CD4-positive, alpha-beta T cell treated with Interleukin-1 beta for 1 hour (primary cell): ENCODE measurements around the gene PIH1D1.

Experiments
- DNase-seq, 2 donors: peaks; one replicate each; pipeline ENCODE4 v3.0.0-alpha.2; 2020 to 2022

Gene PIH1D1

DNA sequence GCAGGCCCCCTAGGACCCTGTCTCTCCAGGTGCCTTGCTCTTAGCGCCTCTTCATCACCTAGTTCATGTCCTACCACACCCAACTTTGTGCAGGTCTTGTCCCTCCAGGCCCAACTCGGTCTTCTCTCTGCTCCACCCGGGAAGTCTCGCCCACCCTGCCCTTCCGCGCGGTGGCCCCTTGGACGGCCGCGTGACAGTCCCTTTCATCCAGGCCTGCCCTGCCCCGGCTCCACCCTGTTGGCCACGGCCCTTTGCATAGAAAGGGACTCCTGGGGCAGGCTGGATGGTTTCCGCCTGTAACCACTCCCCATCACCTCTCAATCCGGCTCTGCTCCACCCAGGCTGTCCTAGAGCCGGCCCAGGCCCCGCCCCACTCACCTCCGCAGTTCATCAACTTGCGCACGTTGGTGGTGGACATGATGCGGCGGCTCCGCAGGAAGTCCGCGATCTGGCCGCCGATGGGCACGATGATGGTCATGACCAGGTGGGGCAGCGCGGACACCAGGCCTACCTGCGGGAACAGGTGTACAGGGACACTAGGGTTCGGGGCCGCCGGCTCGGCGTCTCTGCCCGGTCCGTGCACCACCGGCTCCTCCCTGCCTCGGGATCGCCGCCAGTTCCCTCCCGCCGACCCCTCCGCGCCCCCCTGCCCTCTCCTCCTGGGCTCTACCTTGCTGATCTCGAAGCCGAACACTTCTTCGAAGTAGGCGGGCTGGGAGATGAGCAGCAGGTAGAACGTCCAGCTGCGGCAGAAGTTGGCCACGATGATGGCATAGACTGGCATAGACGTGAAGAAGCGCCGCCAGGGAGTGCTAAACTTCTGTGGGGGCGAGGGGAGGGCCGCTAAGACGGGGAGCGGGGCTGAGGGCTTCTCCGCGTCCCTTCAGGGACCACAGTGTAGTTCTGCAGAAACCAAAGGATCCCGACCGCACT, 19.2 kb downstream of the PIH1D1 start:
- DNase-seq: peak in 1 of 2 donors; percentile 43

DNA sequence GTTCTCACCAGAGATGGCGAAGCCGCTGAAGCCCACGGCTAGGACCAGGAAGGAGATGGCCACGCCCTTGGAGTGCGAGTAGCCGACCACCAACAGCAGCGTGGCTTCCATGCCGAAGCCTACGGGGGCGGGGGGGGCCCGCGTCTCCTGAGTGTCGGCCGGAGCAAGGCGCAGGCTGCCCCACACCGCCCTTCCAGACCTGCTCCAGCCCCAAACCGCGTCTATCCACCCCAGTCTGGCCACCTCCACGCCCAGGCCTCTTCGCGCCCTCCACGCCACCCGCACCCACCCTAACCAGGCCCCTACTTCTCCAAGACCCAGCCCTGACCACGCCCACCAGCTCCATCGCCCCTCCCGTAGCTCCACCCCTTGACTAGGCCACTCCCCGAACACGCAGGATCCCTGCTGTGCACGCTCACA, 20.3 kb downstream of the PIH1D1 start:
- peak; percentile 29 to 37 for DNase-seq

DNA sequence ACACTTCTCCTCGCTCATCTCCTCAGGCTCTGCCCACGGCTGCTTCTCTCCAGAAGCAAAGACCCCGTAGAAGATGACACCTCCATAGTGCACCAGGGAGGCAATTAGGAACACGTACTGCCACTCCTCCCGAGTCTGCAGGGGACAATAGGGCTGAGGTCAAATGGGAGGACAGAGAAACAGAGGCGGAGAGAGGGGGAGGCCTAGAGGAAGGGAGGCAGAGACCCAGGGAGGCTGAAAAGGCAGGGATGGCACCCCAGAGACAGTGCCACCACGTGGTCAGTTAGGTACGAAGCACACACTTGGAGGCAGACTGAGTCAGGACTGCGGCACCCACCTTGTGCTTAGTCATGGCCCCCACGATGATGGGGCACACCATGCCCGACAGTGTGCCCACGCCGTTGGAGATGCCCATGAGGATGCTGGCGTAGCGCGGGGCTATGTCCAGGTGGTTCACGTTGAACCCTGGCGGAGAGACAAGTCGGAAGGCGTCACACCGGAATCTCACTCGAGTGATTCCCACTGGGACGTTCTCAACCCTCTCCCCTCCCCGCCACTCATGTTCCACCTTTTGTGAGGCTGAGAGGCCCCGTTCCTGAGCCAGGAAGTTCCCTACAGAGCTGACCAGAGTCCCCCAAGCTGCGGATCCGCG, 20.8 kb downstream of the PIH1D1 start:
- no peak for DNase-seq

DNA sequence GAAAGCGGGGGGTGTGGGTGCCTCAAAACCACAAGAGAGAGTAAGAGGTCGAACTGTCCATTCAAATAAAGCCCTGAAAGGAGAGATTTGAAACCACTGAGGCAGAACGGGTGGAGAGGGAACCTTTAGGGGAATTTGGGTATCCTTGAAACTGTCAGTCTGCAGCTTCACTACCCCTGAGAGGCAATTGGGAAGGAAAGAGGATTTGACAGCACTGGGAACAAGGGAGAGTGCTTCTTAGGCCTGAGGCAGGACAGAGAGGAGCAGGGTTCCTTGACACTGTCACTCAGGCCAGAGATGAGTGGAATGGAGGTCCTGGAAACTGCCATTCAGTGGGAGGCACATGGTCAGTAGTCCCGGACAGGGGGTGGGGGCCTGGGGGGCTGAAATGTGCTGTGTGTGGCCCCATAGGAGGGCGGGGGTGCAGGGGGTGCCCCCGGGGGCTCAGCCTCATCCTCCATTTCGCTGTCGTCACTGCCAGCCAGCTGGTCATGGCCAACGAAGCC, 21.4 kb downstream of the PIH1D1 start:
- no peak for DNase-seq

DNA sequence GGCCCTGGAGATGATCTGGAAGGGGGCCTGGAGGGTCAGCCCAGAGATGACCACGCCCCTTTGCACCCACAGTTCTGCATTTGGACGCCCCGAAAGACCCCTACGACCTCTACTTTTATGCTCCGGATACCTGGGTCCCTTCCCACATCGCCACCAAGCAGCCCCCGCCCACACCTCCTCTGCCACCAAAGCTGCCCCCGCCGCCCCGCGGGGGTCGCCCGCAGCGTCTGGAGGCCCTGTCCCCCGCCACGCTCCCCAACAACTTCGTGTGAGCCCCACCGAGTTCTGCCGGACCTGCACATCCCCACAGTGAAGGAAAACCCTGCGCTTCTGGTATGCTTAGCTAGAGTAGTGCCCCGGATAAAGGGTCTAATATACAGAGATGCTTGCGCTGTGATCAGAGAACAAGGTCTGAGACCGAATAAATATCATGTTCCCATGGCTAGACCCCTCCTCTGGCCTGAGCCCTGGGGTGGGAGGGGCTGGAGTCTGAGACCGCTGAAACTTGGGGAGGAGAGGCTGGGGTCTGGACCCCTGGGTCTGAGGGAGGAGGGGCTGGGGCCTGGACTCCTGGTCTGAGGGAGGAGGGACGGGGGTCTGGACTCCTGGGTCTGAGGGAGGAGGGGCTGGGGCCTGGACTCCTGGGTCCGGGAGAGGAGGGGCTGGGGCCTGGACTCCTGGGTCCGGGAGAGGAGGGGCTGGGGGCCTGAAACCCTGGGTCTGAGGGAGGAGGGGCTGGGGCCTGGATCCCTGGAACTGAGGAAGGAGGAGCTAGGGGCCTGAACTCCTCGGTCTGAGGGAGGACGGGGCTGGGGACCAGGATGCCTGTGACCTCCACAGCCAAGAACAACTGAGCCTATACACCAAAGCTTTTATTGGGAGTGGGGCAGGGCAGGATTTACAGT, 22.8 kb downstream of the PIH1D1 start:
- no peak for DNase-seq

DNA sequence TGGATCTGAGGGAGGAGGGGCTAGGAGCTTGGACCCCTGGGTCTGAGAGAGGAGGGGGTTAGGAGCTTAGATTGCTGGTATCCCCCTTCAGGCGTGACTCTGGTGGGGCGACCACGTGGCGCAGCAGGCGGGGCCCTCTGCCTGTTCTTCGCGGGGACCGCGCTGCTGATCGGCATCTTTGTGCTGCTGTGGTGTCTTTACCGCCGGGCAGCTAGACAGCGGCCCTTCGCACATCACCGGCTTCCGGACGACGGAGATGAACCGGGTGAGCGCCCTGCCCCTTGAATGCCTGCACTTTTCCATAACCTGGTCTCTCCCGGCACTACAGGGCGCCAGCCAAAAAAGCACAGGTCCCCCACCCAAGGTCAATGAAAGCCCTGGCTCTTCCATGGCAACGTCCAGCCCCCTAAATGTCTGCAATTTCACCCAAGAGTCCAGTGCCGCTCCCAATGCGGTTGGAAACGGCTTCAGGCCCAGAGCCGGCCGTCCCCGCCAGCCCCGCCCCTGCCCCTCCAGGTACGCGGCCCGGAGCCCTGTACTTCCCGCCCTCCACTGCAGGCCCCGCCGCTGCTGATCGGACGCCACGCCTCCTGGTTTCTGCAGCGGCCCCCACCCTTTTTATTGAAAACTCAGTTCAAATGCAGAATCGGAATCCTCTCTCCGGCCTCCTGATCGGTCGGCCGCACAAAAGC, 23.6 kb downstream of the PIH1D1 start:
- DNase-seq: peak; percentile 24 to 30

DNA sequence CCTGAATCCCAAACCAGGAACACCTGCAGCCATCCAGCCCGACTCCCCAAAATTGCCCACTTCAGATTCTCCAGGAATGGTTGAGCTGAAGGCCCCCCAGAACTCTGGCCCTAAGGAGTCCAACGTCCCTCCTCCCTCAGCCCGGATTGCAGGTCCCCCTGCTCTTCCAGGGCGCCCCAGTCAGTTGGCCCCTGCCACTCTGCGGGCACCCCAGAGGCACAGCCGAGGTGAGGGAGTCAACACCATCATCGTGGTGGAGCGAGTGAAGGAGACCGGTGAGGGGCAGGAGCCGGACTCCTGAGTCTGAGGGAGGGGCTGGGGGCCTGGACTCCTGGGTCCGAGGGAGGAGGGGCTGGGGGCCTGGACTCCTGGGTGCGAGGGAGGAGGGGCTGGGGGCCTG, 24.3 kb downstream of the PIH1D1 start:
- DNase-seq: no peak

DNA sequence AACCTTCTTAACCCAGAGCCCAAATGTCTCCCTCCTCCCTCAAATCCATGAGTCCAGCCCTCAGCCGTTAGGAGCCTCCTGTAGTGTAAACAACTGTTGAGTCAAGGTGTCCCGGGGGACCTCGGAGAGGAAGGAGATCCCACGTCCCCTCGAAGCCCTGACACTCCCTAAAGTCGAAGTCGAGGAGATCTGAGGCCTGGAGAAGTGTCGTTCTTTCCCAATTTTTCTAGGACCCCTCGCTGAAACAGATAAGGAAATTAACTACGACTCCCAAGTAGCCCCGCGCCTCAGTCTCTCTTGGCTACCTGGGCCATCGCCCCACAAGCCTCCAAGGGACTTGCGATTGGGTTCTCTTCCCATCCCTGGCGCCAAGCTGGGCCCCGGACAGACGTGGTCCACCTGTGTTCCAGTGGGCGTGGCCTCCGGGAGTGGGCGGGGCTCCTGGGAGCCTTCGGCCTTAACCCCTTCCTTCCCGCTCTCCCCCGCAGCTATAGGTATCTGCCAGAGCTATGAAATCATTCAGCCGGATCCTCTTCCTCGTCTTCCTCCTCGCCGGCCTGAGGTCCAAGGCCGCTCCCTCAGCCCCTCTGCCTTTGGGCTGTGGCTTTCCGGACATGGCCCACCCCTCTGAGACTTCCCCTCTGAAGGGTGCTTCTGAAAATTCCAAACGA, 25.6 kb downstream of the PIH1D1 start:
- no peak for DNase-seq

DNA sequence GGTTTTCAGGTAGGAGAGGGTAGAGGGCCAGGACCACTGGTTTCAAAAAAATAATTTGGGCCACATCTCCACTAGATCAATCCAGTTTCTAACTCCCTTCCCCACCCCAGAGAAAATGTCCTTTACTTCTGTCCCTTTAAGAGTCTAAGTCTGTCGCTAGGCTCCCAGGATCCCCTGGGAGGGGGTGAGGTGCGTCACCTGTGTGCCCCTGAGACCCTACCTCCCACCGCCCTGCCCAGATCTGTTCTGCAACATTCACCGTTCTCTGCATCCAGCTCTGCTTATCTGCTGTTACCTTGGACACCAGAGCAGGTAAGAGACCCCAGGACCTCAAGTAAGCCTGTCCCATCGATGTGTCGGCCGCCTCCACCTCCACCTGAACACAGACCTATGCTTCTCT, 26.4 kb downstream of the PIH1D1 start, which contains the start of gene GFY:
TSS of gene GFY (plus strand) at position 211 of the 400 bp plus-strand sequence. CDS start 1,043 bp downstream, outside the sequence.
- DNase-seq: no peak

DNA sequence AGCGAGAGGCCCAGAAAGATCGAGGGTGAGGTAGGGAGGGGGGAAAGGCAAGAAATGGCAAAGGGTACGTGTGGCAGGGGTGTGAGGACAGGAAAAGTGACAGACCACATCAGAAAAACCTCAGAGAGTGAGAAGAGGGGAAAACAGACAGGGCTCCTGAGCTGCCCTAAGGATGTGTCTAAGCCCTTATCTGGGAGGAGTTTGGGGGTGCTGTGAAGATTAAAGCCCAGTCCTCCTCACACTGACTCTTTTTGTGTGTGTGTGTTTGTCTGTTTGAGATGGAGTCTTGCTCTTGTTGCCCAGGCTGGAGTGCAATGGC, 27.7 kb downstream of the PIH1D1 start:
- DNase-seq: peak in 1 of 2 donors; percentile 54

DNA sequence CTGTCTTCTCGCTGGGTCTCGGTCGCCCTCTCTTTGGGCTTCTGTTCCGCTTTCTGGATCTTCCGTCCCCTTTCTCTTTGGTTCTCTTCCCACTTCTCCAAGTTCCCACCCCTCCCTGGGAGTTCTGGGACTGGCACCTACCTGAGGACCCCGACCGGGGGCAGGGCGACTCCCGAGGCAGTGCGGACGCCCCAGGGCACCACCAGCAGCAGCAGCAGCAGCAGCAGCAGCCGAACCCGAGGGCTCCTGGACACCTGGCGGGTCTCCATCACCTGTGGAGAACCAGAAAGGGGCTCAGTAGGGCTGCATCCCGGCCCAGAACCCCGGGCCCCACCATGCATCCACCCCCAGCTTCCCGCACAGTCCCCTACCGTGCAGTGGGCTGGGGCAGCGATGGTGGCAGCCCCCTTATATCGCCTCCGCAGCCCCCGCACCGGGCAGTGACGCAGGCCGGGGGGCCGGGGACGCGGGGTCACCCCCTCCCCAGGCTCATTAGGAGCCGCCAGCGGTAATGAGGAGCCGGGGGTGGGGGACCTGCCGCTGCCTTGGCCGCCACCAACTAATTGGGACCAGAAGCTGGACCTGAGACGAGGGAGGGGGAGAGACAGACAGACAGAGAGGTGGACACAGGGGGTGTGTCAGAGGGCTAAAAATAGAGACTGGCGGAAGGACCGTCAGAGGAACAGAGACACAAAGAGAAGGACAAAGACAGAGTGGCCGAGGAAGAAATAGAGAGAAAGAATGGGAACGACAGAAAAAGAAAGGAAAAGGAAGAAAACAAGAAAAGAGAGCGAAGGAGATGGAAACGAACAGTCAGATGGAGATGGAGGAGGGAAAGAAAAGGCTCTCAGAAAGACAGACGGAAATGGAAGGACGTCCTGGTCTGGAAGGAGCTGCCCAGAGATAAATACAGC, 28.3 kb downstream of the PIH1D1 start, which contains the start of gene PTH2:
TSS of gene PTH2 (minus strand) at position 371 of the 914 bp plus-strand sequence. CDS start at position 269, 102 bp downstream.
- DNase-seq: no peak

DNA sequence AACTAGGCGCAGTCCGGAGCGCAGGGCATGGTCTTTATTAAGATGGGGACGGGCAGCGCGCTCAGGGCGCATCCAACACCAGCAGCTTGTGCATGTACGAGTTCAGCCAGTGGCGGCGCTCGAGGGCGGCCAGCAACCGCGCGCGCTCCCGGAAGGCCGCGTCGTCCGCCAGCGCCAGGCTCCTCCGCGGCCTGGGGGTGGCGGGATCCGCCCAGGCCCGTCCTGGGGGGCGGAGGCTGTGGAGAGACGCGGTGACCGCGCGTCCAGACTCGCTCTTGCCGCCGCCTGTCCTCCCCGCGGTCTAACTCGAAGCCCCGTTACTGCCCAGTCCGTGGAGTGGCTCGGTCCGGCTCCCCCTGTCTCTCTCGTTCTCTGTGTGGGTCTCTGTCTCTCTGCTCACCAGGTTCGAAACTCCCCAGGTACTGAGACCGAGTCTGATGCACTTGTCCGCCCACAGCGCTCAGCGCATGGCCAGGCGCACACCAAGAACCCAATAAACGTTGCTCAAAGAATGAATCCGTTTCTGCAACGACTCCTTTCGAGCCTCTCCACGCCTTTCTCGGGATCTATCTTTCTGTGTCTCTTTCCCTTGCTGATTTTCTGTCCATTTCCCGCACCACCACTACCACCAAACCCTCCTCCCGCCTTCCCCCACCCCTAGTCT, 29.1 kb downstream of the PIH1D1 start:
- peak; percentile 38 to 56 for DNase-seq

DNA sequence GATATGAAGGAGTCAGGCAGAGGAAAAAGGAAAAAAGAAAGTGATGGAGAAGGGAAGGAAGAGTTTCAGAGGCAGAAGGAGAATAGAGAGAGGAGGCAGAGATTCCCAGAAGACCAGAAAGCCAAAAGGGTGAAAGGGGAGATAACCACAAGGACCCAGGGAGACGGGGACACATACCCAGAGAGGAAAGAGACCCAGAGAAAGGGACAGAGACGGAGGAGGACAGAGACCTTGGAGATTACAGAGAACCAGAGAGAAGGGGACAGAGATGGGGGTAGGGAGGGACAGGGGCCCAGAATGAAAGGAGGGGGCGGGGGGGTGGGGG, 29.8 kb downstream of the PIH1D1 start:
- DNase-seq: no peak

DNA sequence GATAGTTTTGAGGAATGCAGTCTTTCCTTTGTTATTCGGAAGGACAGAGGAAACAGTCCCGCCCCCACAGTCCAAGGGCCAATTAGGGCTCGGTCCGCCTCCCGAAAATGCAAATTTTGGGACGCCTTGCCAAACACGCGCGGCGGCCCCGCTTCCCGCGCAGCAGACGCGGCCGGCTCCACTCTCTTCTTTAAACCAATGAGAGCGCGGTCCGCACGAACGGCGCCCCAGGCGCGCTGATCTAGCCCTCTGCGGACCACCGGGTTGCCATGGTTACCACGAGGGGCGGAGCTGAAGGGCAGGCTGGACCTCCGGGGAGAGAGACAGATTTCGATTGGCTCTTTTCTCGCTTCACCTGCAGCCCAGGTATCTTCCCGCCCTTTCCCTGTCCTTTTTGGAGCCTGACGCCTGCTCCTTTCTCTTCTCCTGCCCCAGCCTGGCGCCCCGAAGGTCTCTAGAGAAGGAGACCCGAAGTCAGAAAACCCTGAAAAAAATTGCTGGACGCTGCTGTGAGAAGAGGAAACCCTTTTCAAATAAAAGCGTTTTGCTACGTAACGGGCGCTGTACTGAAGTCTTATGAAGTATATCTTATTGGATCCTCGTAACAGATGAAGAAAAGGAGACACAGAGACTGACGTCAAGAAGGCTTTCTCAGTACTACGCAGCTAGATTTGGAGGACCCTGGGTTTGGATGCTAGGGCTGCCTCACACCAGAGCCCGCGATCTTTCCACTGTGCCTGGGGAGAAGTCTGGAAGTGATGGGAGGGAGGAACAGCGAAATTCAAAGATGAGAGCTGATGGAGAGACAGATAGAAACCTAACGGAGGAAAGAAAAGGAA, 30.4 kb downstream of the PIH1D1 start:
- DNase-seq: peak; percentile 44 to 49

DNA sequence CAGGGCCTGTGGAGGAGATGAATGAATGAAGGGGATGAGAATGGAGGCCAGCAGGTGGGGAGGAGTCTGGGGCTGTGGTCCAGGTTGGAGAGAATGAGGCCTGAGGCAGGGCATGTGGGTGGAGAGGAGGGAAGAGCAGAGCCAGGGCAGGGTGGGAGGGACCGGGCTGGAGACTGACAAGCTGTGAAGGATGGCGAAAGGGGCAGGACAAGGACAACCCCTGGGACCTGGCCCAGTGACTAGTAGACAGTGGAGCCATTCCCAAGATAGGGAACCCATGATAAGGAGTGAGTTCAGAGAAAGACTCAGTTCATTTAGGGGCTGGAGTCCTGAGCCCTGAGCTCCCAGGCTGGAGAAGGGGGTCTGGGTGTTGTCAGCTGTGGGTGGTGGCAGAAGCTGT, 31.4 kb downstream of the PIH1D1 start:
- no peak for DNase-seq

DNA sequence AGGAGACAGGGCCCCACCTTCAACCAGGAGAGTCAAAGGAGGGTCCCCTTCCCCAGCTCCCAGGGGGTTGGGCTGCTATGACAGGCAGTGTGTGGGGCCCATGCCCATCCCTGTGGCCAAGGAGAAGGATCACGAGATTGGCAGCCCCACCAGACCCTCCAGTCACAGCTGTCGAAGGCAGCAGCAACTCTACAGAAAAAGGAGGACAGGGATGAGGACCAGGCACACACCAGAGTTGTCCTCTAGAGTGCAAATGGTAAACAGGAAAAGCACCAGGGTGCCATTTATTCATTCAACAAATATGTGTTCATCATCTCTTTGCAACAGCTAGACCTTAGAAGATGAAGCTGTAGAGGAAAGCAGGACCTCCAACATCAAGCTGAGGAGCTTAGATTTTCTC, 32.4 kb downstream of the PIH1D1 start:
- DNase-seq: no peak

DNA sequence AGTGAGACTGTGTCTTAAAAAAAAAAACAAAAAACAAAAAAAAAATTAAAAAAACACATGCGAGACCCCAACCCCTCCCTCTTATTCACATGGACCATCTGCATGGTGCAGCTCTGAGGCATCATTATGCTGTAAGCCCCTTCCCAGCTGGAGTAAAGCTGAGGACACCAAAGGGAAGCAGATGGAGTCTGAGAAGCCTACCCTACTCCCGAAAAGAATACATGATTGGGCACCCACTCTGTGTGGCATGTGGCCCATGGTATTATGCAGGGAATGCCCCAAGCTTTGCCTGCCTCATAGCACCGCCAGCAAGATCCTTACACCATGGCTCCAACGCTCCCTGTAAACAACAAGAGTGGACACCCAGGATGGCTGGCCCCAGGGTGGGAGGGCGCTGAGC, 33.1 kb downstream of the PIH1D1 start:
- DNase-seq: no peak

DNA sequence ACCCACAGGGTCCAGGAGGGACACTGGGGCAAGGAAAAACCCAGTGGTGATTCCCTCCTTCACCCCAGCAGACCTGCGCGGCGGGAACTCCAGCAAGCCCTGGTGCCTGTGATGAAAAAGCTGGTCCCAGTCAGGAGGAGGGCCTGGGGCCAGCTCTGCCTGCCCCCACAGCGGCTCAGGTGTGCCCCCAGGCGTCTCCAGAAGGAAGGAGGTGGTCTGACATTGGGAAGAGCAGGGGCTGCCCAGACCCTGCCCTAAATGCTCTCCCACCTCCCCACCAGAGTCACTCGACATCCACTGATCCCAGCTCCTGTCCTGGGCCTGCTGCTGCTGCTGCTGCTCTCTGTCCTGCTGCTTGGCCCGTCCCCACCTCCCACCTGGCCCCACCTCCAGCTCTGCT, 34.5 kb downstream of the PIH1D1 start:
- no peak for DNase-seq

DNA sequence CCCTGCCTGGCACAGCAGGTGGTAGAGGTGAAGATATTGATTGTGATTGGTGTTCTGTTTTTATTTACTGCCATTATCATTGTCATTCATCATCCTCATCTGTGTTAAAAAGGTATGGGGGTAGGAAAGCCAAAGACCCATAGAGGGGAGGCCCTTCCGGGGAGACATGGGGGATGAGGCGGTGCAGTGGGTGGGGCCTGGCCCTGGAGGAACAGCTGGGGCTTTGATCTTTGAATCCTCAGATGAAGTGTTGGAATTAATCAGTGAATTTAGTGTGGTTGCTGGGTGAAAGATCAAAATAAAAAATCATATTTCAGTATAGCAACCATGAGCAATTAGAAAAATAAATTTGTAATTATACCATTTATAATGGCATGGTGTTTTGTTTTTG, 35.8 kb downstream of the PIH1D1 start:
- no peak for DNase-seq
